A673 (cell line): ENCODE data around the gene PTTG1IP.

ENCODE experiments used
- EZH2 ChIP-seq: fragments of 200-600 bp; sonication (generic); IDR thresholded peaks from 2 replicates; pipeline ENCODE4 v1.6.1; 2017; ENCODE audit warnings: borderline replicate concordance, low read depth, mild to moderate bottlenecking, mixed read lengths, antibody characterized with exemption, low read length; ENCODE audit not compliant: poor library complexity, severe bottlenecking
- TF ChIP-seq, protein P1 (sequence below): fragments of 300-800, 200-600 bp; sonication (generic); conservative IDR thresholded peaks from 2 replicates; pipeline ENCODE4 v1.5.1; 2017; ENCODE audit warnings: low read depth, mild to moderate bottlenecking, antibody characterized with exemption, low read length, moderate library complexity, mixed read lengths

DNA sequence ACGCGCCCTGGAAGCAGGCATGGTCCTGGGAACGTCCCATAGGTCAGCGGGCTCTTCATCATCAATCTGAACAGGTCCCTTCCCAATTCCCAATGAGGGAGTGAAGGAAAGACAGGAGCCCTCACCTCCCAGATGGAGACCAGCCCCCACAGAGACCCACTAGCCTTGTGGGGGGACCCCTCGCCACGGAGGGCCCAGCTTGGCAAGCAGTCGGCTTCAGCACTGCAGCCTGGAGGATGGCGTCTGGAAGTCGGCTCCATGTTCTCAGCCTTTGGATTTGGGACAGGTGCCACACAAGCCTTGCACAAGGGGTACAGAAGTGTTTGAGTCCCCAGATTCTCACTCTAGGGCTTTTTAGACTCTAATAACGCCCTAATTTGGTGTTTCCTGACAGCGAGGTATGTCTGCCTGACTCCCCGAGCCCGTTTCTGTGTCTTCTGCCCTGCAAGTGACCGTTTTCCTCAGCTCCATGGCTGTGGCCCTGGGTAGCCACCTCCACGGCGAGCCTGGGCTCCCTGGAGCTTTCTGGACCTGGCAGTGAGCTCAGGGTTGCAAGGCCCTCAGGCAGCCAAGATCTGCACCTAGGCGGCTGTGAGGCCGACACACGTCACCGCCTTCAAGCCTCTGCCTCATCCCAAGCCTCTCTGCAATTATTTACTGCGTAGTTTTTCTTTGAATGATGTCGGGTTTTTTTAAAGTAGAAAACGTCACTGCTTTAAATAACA lies 30.6 kb downstream of the PTTG1IP start:
- TF ChIP-seq, protein P1, sequence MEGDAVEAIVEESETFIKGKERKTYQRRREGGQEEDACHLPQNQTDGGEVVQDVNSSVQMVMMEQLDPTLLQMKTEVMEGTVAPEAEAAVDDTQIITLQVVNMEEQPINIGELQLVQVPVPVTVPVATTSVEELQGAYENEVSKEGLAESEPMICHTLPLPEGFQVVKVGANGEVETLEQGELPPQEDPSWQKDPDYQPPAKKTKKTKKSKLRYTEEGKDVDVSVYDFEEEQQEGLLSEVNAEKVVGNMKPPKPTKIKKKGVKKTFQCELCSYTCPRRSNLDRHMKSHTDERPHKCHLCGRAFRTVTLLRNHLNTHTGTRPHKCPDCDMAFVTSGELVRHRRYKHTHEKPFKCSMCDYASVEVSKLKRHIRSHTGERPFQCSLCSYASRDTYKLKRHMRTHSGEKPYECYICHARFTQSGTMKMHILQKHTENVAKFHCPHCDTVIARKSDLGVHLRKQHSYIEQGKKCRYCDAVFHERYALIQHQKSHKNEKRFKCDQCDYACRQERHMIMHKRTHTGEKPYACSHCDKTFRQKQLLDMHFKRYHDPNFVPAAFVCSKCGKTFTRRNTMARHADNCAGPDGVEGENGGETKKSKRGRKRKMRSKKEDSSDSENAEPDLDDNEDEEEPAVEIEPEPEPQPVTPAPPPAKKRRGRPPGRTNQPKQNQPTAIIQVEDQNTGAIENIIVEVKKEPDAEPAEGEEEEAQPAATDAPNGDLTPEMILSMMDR: no peak
- TF ChIP-seq EZH2: no peak
